Karpas-422 (cell line): ENCODE results near the gene PITRM1. TPM values are rescaled to one million over a fixed set of nuclear protein-coding genes. Genes with fewer than 3 reads are reported as not detected.
A peak's percentile ranks its signal among the peaks of the same experiment; 100 is the strongest.

Experiments
- DNase-seq: peaks from one replicate; pipeline ENCODE4 v3.0.0-alpha.2; 2015
- H2AFZ ChIP-seq: fragments of 200-600 bp; sonication (generic); 2 replicates; pipeline ENCODE4 v1.6.1; 2014; ENCODE audit warnings: antibody characterized with exemption, low read length, mixed read lengths
- H3K27ac ChIP-seq: fragments of 200-600 bp; sonication (generic); 2 replicates; pipeline ENCODE4 v1.5.1; 2014; ENCODE audit warnings: mild to moderate bottlenecking, low read length, moderate library complexity
- H3K27me3 ChIP-seq: fragments of 200-600 bp; sonication (generic); 2 replicates; pipeline ENCODE4 v1.6.1; 2014; ENCODE audit warnings: low read length, mixed read lengths
- H3K36me3 ChIP-seq: fragments of 200-600 bp; sonication (generic); 2 replicates; pipeline ENCODE4 v1.6.1; 2014; ENCODE audit warnings: low read length, mixed read lengths; ENCODE audit not compliant: insufficient read depth
- H3K4me1 ChIP-seq: fragments of 200-600 bp; sonication (generic); 2 replicates; pipeline ENCODE4 v1.6.1; 2014; ENCODE audit warnings: mild to moderate bottlenecking, low read length, mixed read lengths
- H3K4me2 ChIP-seq: fragments of 200-600 bp; sonication (generic); 2 replicates; pipeline ENCODE4 v1.6.1; 2014; ENCODE audit warnings: low read length, low read depth, mild to moderate bottlenecking; ENCODE audit not compliant: poor library complexity, severe bottlenecking
- H3K4me3 ChIP-seq: fragments of 200-600 bp; sonication (generic); 2 replicates; pipeline ENCODE4 v1.5.1; 2014; ENCODE audit warnings: mild to moderate bottlenecking, antibody characterized with exemption, low read length, mixed read lengths
- H3K79me2 ChIP-seq: fragments of 200-600 bp; sonication (generic); 2 replicates; pipeline ENCODE4 v1.6.1; 2014; ENCODE audit warnings: mild to moderate bottlenecking, low read length, mixed read lengths
- H3K9ac ChIP-seq: fragments of 200-600 bp; sonication (generic); 2 replicates; pipeline ENCODE4 v1.6.0; 2014; ENCODE audit warnings: low read length
- H3K9me2 ChIP-seq: fragments of 200-600 bp; sonication (generic), shearing (Covaris generic); replicated peaks from 2 replicates; pipeline ENCODE4 v1.6.0; 2014; ENCODE audit warnings: mild to moderate bottlenecking, low read length, moderate library complexity; ENCODE audit not compliant: insufficient read depth
- H3K9me3 ChIP-seq: fragments of 300-700, 200-600 bp; sonication (generic); 2 replicates; pipeline ENCODE4 v1.6.1; 2014; ENCODE audit warnings: low read length, mixed read lengths
- H4K20me1 ChIP-seq: fragments of 200-600 bp; sonication (generic); 2 replicates; pipeline ENCODE4 v1.6.1; 2014; ENCODE audit warnings: mild to moderate bottlenecking, antibody characterized with exemption, low read length, low read depth; ENCODE audit not compliant: insufficient read depth
- total RNA-seq: library from RNA; depleted of rRNA; stranded (reverse); fragments of >200 nt; shearing (Covaris generic); gene quantifications from 2 replicates; pipeline ENCODE4 v1.2.3, GENCODE V29; 2014; ENCODE audit warnings: low replicate concordance

PITRM1 gene
- total RNA-seq, 1 experiment from 2014 or later, result 29.5 TPM

- Histone ChIP-seq H2AFZ (no peak overlapping the region), H3K27me3 (no peaks in the 10 kb centered on the region), H3K9me2 (no peaks in the 10 kb centered on the region), H3K9ac (no peak overlapping the region), H3K4me2 (no peak overlapping the region), H3K79me2 (peaks cover 18% of the 10 kb centered on the region), H3K9me3 (no peaks in the 10 kb centered on the region), H3K4me3 (no peak overlapping the region), H3K27ac (no peak overlapping the region), H3K4me1 (peaks cover 19% of the 10 kb centered on the region), H4K20me1 (no peaks in the 10 kb centered on the region), H3K36me3 (no peaks in the 10 kb centered on the region; the same call in 1 of the 2 replicates)
- DNase-seq, result no peak
These were observed 3.3 kb downstream of the PITRM1 start for GRCh38 chr10:3169271-3169670.

GRCh38 chr10:3167611-3168330 is 4.8 kb downstream of the PITRM1 start:
- no peaks in the 10 kb centered on the region for H3K27me3 ChIP-seq
- no peak overlapping the region for H3K27ac ChIP-seq
- no peaks in the 10 kb centered on the region for H3K9me3 ChIP-seq
- H3K4me1 ChIP-seq, result peaks cover 8% of the 10 kb centered on the region
- H4K20me1 ChIP-seq, result no peaks in the 10 kb centered on the region
- H3K9me2 ChIP-seq, result no peaks in the 10 kb centered on the region
- no peak overlapping the region for H3K9ac ChIP-seq
- H3K4me3 ChIP-seq, result no peak overlapping the region
- H3K4me2 ChIP-seq, result no peak overlapping the region
- H2AFZ ChIP-seq, result no peak overlapping the region
- H3K36me3 ChIP-seq, result peaks cover 7% of the 10 kb centered on the region; the same call in 1 of the 2 replicates
- DNase-seq, result no peak
- peaks cover 18% of the 10 kb centered on the region for H3K79me2 ChIP-seq

GRCh38 chr10:3166496-3167290 is 5.9 kb downstream of the PITRM1 start:
- Histone ChIP-seq H3K4me2 (no peak overlapping the region), H4K20me1 (no peaks in the 10 kb centered on the region), H3K79me2 (peaks cover 12% of the 10 kb centered on the region), H3K36me3 (peaks cover 12% of the 10 kb centered on the region; the same call in 1 of the 2 replicates), H3K9ac (no peak overlapping the region), H3K9me2 (no peaks in the 10 kb centered on the region), H3K9me3 (no peaks in the 10 kb centered on the region), H3K27ac (no peak overlapping the region), H3K4me1 (peaks cover 5% of the 10 kb centered on the region), H3K4me3 (no peak overlapping the region), H3K27me3 (no peaks in the 10 kb centered on the region), H2AFZ (no peak overlapping the region)
- DNase-seq, result no peak

GRCh38 chr10:3165196-3165595 is 7.4 kb downstream of the PITRM1 start:
- Histone ChIP-seq H3K79me2 (no peaks in the 10 kb centered on the region), H4K20me1 (no peaks in the 10 kb centered on the region), H3K4me3 (no peak overlapping the region), H3K9me3 (no peaks in the 10 kb centered on the region), H3K27ac (no peak overlapping the region), H3K4me1 (no peaks in the 10 kb centered on the region), H3K9me2 (no peaks in the 10 kb centered on the region), H3K36me3 (peaks cover 12% of the 10 kb centered on the region; the same call in 1 of the 2 replicates), H3K9ac (no peak overlapping the region), H3K27me3 (no peaks in the 10 kb centered on the region), H3K4me2 (no peak overlapping the region), H2AFZ (no peak overlapping the region)
- no peak for DNase-seq

GRCh38 chr10:3163879-3164278 is 8.7 kb downstream of the PITRM1 start:
- Histone ChIP-seq H3K4me3 (no peak overlapping the region), H4K20me1 (no peaks in the 10 kb centered on the region), H3K4me1 (no peaks in the 10 kb centered on the region), H3K36me3 (peaks cover 20% of the 10 kb centered on the region; the same call in 1 of the 2 replicates), H2AFZ (no peak overlapping the region), H3K4me2 (no peak overlapping the region), H3K27ac (no peak overlapping the region), H3K79me2 (no peaks in the 10 kb centered on the region), H3K9me3 (no peaks in the 10 kb centered on the region), H3K9ac (no peak overlapping the region), H3K9me2 (no peaks in the 10 kb centered on the region), H3K27me3 (no peaks in the 10 kb centered on the region)
- DNase-seq, result no peak

- H3K4me1 ChIP-seq, result no peaks in the 10 kb centered on the region
- DNase-seq, result peak; percentile 41
- no peak overlapping the region for H3K4me3 ChIP-seq
These were observed 10.0 kb downstream of the PITRM1 start for GRCh38 chr10:3162533-3162932.

GRCh38 chr10:3159152-3159551 is 13.4 kb downstream of the PITRM1 start:
- no peak for DNase-seq
- H3K27ac ChIP-seq, result no peak overlapping the region
- no peaks in the 10 kb centered on the region for H3K4me1 ChIP-seq
- H4K20me1 ChIP-seq, result no peaks in the 10 kb centered on the region
- no peaks in the 10 kb centered on the region for H3K27me3 ChIP-seq
- H3K9me2 ChIP-seq, result no peaks in the 10 kb centered on the region
- H3K4me3 ChIP-seq, result no peak overlapping the region
- no peak overlapping the region for H2AFZ ChIP-seq
- no peak overlapping the region for H3K4me2 ChIP-seq
- no peaks in the 10 kb centered on the region for H3K79me2 ChIP-seq
- H3K9ac ChIP-seq, result no peak overlapping the region
- peaks cover 35% of the 10 kb centered on the region for H3K36me3 ChIP-seq
- no peaks in the 10 kb centered on the region for H3K9me3 ChIP-seq

More at GRCh38 chr10:3162533-3162932, 10.0 kb downstream of the PITRM1 start:
- Histone ChIP-seq H3K27me3 (no peaks in the 10 kb centered on the region), H3K4me2 (no peak overlapping the region), H3K9me2 (no peaks in the 10 kb centered on the region), H3K79me2 (no peaks in the 10 kb centered on the region), H2AFZ (no peak overlapping the region), H3K9ac (no peak overlapping the region), H3K9me3 (no peaks in the 10 kb centered on the region), H3K27ac (no peak overlapping the region), H3K36me3 (peaks cover 21% of the 10 kb centered on the region; the same call in 1 of the 2 replicates), H4K20me1 (no peaks in the 10 kb centered on the region)

- no peaks in the 10 kb centered on the region for H4K20me1 ChIP-seq
- no peaks in the 10 kb centered on the region for H3K9me3 ChIP-seq
- no peak overlapping the region for H3K4me3 ChIP-seq
- peaks cover 24% of the 10 kb centered on the region for H3K36me3 ChIP-seq
- H3K9ac ChIP-seq, result no peak overlapping the region
- H3K4me2 ChIP-seq, result no peak overlapping the region
- H3K27me3 ChIP-seq, result no peaks in the 10 kb centered on the region
- no peaks in the 10 kb centered on the region for H3K4me1 ChIP-seq
- no peaks in the 10 kb centered on the region for H3K9me2 ChIP-seq
- H3K79me2 ChIP-seq, result no peaks in the 10 kb centered on the region
- no peak overlapping the region for H3K27ac ChIP-seq
- DNase-seq, result no peak
- no peak overlapping the region for H2AFZ ChIP-seq
These were observed 17.9 kb downstream of the PITRM1 start for GRCh38 chr10:3154666-3155065.
